Measurements from ENCODE around the gene FBXO28. TPM values are rescaled to one million over a fixed set of nuclear protein-coding genes. Genes with fewer than 3 reads are reported as not detected.

The FBXO28 gene
- total and polyA plus RNA-seq, 8 donors = 4.6 to 44.2 (median 9.6) TPM

- no peaks in the 10 kb centered on the region for H3K4me1 ChIP-seq
- peaks cover 31 to 94% (median 92%) of the 10 kb centered on the region in 4 donors for H3K36me3 ChIP-seq
- H3K9me3 ChIP-seq = no peaks in the 10 kb centered on the region
- intact Hi-C loops (cut with DNase I; ENCODE audit: low total_unique reads) = no loop called here
- H3K4me3 ChIP-seq = no peak overlapping the region
- WGBS, 5 donors = 78 to 91% (median 88%) methylated on average over 3 of the region's 3 CpGs
- H3K27ac ChIP-seq = no peak overlapping the region
- no peak for TF ChIP-seq POLR2A (IDR thresholded peaks at IDR 0.05)
- TF ChIP-seq, protein P1, sequence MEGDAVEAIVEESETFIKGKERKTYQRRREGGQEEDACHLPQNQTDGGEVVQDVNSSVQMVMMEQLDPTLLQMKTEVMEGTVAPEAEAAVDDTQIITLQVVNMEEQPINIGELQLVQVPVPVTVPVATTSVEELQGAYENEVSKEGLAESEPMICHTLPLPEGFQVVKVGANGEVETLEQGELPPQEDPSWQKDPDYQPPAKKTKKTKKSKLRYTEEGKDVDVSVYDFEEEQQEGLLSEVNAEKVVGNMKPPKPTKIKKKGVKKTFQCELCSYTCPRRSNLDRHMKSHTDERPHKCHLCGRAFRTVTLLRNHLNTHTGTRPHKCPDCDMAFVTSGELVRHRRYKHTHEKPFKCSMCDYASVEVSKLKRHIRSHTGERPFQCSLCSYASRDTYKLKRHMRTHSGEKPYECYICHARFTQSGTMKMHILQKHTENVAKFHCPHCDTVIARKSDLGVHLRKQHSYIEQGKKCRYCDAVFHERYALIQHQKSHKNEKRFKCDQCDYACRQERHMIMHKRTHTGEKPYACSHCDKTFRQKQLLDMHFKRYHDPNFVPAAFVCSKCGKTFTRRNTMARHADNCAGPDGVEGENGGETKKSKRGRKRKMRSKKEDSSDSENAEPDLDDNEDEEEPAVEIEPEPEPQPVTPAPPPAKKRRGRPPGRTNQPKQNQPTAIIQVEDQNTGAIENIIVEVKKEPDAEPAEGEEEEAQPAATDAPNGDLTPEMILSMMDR (IDR thresholded peaks at IDR 0.05) = no peak
- no peak for TF ChIP-seq EP300 (IDR thresholded peaks at IDR 0.05)
- TF ChIP-seq POLR2AphosphoS5 (IDR thresholded peaks at IDR 0.05) = no peak
- H3K27me3 ChIP-seq = no peaks in the 10 kb centered on the region
- DNase-seq = no peak
These were observed 24.3 kb downstream of the FBXO28 start for GRCh38 chr1:224138198-224138597.

- no peak overlapping the region for H3K27ac ChIP-seq
- H3K4me1 ChIP-seq = no peaks in the 10 kb centered on the region
- TF ChIP-seq POLR2A (IDR thresholded peaks at IDR 0.05) (no peak), POLR2AphosphoS5 (IDR thresholded peaks at IDR 0.05) (no peak), EP300 (IDR thresholded peaks at IDR 0.05) (no peak)
- TF ChIP-seq, protein P1 (IDR thresholded peaks at IDR 0.05) = no peak
- H3K9me3 ChIP-seq = no peaks in the 10 kb centered on the region
- peaks cover 26 to 79% (median 76%) of the 10 kb centered on the region in 4 donors for H3K36me3 ChIP-seq
- H3K4me3 ChIP-seq = no peak overlapping the region
- H3K27me3 ChIP-seq = no peaks in the 10 kb centered on the region
- WGBS, 5 donors = 89 to 97% (median 95%) methylated on average over 3 of the region's 3 CpGs
- intact Hi-C loops (cut with DNase I; ENCODE audit: low total_unique reads) = no loop called here
- DNase-seq = no peak
These were observed 27.8 kb downstream of the FBXO28 start for GRCh38 chr1:224141693-224142092.

DNA sequence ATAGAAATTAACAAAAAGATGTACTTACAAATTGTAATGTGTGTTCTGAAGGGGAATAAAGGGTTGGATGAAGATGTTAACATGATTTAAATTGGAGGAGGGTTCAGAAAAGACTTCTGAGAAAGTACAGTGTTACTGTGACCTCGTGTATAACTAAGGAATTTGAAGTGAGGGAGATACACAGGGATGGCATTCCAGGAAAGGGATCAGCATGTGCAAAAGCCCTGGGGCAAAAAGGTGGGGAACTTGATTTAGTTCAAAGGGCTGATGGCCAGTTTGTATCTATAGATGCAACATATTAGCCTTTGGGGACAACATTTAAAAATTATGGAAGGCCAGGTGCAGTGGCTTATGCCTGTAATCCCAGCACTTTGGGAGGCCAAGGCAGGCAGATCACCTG lies 35.8 kb downstream of the FBXO28 start:
- H3K4me1 ChIP-seq = no peaks in the 10 kb centered on the region
- WGBS, 5 donors = 55 to 75% (median 67%) methylated on average over 1 of the region's 1 CpG
- no peak overlapping the region for H3K4me3 ChIP-seq
- intact Hi-C loops (cut with DNase I; ENCODE audit: low total_unique reads) = no loop called here
- TF ChIP-seq EP300 (IDR thresholded peaks at IDR 0.05) (no peak), POLR2A (IDR thresholded peaks at IDR 0.05) (no peak), POLR2AphosphoS5 (IDR thresholded peaks at IDR 0.05) (no peak)
- TF ChIP-seq, protein P1 (IDR thresholded peaks at IDR 0.05) = no peak
- DNase-seq = no peak
- peaks cover 0 to 34% (median 33%) of the 10 kb centered on the region in 4 donors for H3K36me3 ChIP-seq
- H3K27ac ChIP-seq = no peak overlapping the region
- H3K27me3 ChIP-seq = no peaks in the 10 kb centered on the region
- H3K9me3 ChIP-seq = no peaks in the 10 kb centered on the region

GRCh38 chr1:224151117-224151516 lies 37.2 kb downstream of the FBXO28 start:
- no peak for DNase-seq
- Histone ChIP-seq H3K4me3 (no peak overlapping the region), H3K27me3 (no peaks in the 10 kb centered on the region), H3K27ac (no peak overlapping the region), H3K36me3 (peaks cover 0 to 42% (median 37%) of the 10 kb centered on the region in 4 donors), H3K9me3 (no peaks in the 10 kb centered on the region), H3K4me1 (no peaks in the 10 kb centered on the region)
- 75 to 93% (median 80%) methylated on average over 3 of the region's 3 CpGs for WGBS, 5 donors
- intact Hi-C loops (cut with DNase I; ENCODE audit: low total_unique reads) = no loop called here
- TF ChIP-seq, protein P1 (IDR thresholded peaks at IDR 0.05) = no peak
- TF ChIP-seq POLR2A (IDR thresholded peaks at IDR 0.05) (no peak), EP300 (IDR thresholded peaks at IDR 0.05) (no peak), POLR2AphosphoS5 (IDR thresholded peaks at IDR 0.05) (no peak)

Data from stomach (tissue), 9 donors.